ENCODE data around the gene PDP2. TPM values are rescaled to one million over a fixed set of nuclear protein-coding genes. Genes with fewer than 3 reads are reported as not detected.

PDP2 gene
- total and polyA plus RNA-seq, 9 of the 15 experiments (the other 6 are each of a cell fraction or from before 2014, with no cell fraction given) = 2.5 to 24.3 (median 7.2) TPM

- Histone ChIP-seq H4K20me1 (replicated peaks; ENCODE audit: control insufficient read depth, insufficient read depth, low read length) (no peaks in the 10 kb centered on the region), H3K4me1 (replicated peaks in 1 of 2; ENCODE audit: control insufficient read depth in 2 of 2, insufficient read depth in 2 of 2, low read length in 2 of 2) (peaks cover 5 to 12% of the 10 kb centered on the region in 2 experiments; a peak in 3 of 5 replicates), H3K27ac (ENCODE audit: extremely low read depth, low read depth, low read length) (no peak overlapping the region), H3K4me3 (no peak overlapping the region), H3K4me2 (ENCODE audit: insufficient read depth, low read length) (no peak overlapping the region), H3K27me3 (ENCODE audit: control insufficient read depth in 2 of 2, insufficient read depth in 2 of 2, low read length in 2 of 2) (peaks cover 7 to 10% of the 10 kb centered on the region in 2 experiments; a peak in 3 of 5 replicates), H2AFZ (ENCODE audit: low read depth, low read length) (no peak overlapping the region), H3K79me2 (ENCODE audit: control insufficient read depth, insufficient read depth, low read length) (no peaks in the 10 kb centered on the region), H3K36me3 (ENCODE audit: control insufficient read depth, insufficient read depth, low read length) (no peaks in the 10 kb centered on the region), H3K9me1 (ENCODE audit: control insufficient read depth, insufficient read depth, low read length) (no peaks in the 10 kb centered on the region), H3K9ac (ENCODE audit: insufficient read depth in 1 of 2, low read depth in 2 of 2, low read length in 2 of 2) (peak overlapping the region in 1 of 2 experiments; percentile 7; a peak in 1 of 4 replicates), H3K9me3 (replicated peaks; ENCODE audit: control insufficient read depth, insufficient read depth, low read depth, low read length) (no peaks in the 10 kb centered on the region)
- FAIRE-seq = no peak
- BruUV-seq (replicated peaks) = no TSS peak
- POLR2A ChIA-PET = interaction anchor here (1.0 to 1.4 kb wide), 2 partner anchors 10 to 25 kb away, joined by 4 to 5 read pairs; no protein-coding TSS in a partner anchor
- WGBS (ENCODE audit: insufficient coverage, low coverage, missing lambda C conversion rate) = 31% methylated on average over 13 of the region's 14 CpGs
- ATAC-seq = no peak
- CTCF ChIA-PET (ENCODE audit: low intra/inter-chr PET ratio) = no interaction called here
- in situ Hi-C loops (cut with MboI) (no loop called here), intact Hi-C loops (cut with micrococcal nuclease) (no loop called here)
- TF ChIP-seq, protein P1, sequence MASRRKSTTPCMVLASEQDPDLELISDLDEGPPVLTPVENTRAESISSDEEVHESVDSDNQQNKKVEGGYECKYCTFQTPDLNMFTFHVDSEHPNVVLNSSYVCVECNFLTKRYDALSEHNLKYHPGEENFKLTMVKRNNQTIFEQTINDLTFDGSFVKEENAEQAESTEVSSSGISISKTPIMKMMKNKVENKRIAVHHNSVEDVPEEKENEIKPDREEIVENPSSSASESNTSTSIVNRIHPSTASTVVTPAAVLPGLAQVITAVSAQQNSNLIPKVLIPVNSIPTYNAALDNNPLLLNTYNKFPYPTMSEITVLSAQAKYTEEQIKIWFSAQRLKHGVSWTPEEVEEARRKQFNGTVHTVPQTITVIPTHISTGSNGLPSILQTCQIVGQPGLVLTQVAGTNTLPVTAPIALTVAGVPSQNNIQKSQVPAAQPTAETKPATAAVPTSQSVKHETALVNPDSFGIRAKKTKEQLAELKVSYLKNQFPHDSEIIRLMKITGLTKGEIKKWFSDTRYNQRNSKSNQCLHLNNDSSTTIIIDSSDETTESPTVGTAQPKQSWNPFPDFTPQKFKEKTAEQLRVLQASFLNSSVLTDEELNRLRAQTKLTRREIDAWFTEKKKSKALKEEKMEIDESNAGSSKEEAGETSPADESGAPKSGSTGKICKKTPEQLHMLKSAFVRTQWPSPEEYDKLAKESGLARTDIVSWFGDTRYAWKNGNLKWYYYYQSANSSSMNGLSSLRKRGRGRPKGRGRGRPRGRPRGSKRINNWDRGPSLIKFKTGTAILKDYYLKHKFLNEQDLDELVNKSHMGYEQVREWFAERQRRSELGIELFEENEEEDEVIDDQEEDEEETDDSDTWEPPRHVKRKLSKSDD (conservative IDR thresholded peaks at IDR 0.05; ENCODE audit: low read length) = no peak
- TF ChIP-seq GMEB1 (CRISPR knock-in tag; IDR thresholded peaks at IDR 0.05) (no peak), ZNF121 (CRISPR knock-in tag; conservative IDR thresholded peaks at IDR 0.05) (peak; percentile 64; the same call in 1 of the 2 replicates), ZNF347 (CRISPR knock-in tag; IDR thresholded peaks at IDR 0.05; ENCODE audit: low read depth) (no peak), ZSCAN29 (IDR thresholded peaks at IDR 0.05) (no peak), ZBTB1 (CRISPR knock-in tag; IDR thresholded peaks at IDR 0.05; ENCODE audit: borderline replicate concordance, low read depth) (no peak), TEAD1 (CRISPR knock-in tag; IDR thresholded peaks at IDR 0.05) (no peak)
- DNase-seq (ENCODE audit: extremely low read depth in 1 of 4, low spot score in 3 of 4) = no peak
Measured at GRCh38 chr16:66850115-66850815, 30.1 kb upstream of the PDP2 start.

All from K562 (cell line).